GM19438 (cell line): ENCODE measurements around the gene ABCB1.
A peak's percentile ranks its signal among the peaks of the same experiment; 100 is the strongest.
"Not testable (repeated sequence)": the region's sequence is repeated elsewhere in the genome, so short reads cannot be mapped to it uniquely, and the experiment has no call there.

Experiments
- ATAC-seq: cut with Tn5 transposase; IDR thresholded peaks from one replicate; pipeline ENCODE4 v1.9.1; 2021; ENCODE audit warnings: low read depth; ENCODE audit not compliant: unreplicated experiment

Gene ABCB1

DNA sequence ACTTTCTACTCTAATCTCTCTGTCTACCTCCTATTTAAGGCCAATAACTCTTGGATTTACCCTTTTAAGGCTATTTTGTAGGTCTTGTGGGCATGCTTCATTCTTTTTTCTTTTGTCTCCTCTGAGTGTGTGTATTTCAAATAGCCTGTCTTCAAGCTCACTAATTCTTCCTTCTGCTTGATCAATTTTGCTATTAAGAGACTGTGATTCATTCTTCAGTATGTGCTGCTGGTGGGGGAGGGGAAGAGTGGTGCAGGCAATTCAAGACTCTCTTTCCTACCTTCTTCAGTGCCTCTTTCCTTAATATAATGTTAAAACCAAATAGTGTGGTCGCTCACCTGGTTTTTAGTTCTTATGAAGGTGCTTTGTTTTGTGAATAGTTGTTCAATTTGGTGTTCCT is 20.0 kb downstream of the ABCB1 start:
- ATAC-seq, result no peak

DNA sequence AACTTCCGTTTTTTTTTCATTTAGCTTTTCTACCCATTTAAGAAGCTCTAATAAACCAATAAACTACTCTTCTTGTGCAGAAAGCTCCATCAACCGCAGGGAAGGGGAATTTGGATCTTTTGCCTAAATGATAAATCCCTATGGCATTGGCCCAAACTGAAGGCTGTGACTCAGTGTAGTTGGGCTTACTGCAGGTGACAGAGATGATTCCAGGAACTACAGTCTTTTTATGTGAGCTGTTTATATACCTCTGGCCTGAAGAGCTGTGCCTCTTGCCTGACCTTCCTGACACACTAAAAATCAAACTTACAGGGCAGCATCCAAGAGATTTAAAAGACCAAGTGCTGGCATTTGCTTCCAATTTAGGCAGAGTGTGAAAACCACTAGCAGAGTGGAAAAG is 25.2 kb downstream of the ABCB1 start:
- no peak for ATAC-seq

DNA sequence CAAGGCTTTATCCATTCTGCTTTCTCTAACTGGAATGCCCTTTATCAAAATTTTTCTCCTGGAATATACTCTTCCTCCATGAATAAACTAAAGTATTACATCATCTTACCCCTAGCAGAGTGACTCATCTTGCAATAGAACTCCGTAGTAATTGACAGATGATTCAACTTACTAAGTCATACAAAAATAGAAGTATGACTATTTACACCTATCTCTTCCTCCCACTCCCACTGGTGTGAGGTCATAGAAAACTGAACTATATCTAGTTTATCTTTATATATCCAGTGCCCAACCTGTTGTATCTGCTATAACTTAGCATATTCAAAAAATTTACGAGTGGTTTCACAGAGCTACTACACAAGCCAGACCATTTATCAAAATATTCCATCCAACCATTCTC is 26.1 kb downstream of the ABCB1 start:
- ATAC-seq, result no peak

DNA sequence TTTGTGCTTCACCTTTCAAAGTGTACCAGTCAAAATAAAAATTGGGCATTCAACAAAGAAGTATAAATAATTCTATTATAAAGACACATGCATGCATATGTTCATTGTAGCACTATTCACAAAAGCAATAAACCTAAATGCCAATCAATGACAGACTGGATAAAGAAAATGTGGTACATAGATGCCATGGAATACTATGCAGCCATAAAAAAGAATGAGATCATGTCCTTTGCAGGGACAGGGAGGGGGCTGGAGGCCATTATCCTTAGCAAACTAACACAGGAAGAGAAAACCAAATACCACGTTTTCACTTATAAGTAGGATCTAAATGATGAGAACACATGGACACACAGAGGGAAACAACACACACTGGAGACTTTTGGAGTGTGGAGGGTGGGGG is 28.2 kb downstream of the ABCB1 start:
- ATAC-seq, result not testable (repeated sequence)

DNA sequence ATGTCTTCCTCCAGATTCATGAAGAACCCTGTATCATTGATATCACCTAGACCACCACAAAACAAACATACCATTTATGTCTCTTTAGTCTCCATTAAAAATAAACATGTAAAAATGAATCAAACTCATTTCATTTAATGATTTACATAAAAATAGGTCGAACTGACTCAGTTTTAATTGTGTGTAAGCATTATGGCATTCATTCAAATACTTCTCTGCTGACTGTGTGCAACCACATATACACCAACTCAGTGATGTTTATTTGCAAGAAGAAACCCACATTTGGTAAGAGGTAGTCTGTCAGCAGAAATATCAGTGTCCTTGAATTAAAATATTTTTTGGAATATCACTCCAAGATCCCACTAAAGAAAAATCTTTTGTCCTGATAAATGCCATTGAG is 30.5 kb downstream of the ABCB1 start:
- ATAC-seq, result no peak

DNA sequence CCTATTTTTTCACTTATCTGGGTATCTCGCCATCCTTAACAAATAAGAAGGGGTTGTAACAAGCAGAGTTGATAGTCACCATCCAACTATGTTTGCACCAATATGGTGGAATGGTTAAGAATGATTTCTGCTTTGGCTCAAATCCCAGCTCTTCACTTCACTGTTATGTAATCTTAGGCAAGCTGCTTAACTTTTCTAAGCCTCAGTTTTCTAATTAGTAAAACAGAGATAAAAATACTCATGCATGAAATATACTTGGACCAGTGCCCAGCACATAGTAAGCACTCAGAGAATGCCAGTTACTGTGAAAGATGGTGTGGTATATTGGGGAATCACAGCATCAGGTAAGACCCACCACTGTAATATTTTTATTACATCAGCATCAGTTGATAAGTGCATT is 33.6 kb downstream of the ABCB1 start:
- ATAC-seq, result no peak

DNA sequence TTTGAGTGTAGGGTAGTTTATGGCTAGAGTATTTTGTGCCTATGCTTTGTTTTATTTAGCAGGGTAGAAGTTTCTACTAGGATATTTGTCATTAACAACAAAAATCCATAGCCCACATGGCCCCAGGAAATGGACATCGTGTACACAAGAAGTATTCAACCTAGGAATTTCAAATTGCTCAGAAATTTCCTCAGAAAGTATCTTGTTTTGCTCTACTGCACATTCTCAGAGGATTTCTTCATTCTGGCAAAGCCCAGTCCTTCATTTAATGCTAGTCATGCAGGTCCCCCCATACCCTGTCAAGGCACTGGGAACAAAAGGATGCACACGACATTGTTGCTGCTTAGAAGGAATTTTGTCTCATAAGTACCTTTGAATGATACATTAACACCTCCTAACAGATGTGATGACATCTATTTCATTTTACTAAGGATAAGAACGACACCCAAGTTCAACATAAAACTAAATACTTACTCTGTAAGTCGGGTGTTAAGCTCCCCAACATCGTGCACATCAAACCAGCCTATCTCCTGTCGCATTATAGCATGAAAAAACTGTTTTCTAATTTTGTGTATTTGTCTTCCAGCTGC is 34.3 kb downstream of the ABCB1 start:
- ATAC-seq, result no peak

DNA sequence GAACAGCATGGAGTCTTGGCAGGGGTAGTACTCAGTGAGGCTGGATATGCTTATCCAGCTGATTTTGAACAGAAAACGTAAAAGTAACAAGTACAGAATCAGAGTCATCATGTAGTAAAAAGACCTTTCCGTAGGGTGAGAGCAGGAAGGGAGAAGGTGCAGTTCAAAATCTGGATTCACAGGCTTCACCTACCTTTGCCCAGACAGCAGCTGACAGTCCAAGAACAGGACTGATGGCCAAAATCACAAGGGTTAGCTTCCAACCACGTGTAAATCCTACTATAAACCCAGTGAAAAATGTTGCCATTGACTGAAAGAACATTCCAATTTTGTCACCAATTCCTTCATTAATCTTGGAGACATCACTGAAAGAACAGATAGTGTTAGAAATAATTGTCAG is 34.8 kb downstream of the ABCB1 start:
- ATAC-seq, result no peak

DNA sequence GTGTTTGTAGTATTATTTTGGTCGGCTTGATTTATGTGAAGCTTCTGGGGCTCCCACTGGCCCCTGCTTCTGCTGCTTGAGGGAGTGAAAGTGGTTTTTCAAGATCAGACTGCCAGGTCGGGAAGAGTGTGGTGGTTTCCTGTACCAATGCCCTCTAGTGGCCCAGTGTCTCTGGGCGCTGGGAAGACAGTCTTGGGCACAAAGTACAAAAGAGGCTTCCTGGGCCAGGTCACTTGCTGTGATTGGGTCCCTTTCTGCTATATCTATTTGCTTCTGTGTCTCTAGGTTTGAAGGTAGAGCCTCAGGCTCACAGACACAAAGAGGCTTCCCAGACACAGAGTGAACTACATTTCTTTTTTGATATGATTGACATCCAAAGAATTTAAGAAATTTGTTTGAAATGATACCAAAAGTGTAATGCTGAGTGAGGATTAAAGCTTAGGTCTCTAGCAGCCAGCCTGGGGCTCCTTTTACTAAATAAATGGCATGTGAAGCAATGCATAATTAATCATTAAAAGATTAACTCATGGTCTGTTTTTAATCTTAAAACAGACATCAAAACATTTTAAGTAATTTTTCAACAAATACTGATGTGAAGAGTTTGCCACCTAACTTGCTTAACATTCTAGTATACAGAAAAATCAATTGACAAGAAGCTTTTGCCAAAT is 36.3 kb downstream of the ABCB1 start:
- ATAC-seq, result peak; percentile 93

DNA sequence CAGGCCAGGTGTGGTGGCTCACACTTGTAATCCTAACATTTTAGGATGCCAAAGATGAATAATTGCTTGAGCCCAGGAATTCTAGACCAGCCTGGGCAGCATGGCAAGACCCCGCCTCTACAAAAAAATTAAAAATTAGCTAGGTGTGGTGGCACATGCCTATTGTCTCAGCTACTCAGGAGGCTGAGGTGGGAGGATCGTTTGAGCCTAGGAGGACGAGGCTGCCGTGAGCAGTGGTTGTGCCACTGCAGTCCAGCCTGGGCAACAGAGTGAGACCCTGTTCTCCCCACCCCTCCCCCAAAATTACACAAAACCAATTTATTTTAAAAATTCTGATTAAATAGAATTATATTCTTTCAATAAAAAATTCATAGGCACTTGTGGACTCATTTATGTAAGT is 39.0 kb downstream of the ABCB1 start:
- ATAC-seq, result no peak

DNA sequence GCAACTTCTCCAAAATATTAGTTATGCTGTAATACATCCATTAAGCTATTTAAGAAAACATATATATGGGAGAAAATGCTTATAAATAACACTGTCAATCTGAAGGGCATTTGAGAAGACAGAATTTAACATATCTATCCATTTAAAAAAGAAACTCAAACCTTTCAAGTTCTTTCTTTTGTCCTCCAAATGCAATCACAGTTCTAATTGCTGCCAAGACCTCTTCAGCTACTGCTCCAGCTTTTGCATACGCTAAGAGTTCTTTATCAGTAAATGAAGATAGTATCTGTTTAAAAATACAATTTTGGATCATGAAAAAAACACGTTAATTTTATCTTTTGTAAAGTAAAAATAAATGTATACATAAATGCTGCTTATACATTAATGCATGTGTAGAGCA is 39.6 kb downstream of the ABCB1 start:
- no peak for ATAC-seq

DNA sequence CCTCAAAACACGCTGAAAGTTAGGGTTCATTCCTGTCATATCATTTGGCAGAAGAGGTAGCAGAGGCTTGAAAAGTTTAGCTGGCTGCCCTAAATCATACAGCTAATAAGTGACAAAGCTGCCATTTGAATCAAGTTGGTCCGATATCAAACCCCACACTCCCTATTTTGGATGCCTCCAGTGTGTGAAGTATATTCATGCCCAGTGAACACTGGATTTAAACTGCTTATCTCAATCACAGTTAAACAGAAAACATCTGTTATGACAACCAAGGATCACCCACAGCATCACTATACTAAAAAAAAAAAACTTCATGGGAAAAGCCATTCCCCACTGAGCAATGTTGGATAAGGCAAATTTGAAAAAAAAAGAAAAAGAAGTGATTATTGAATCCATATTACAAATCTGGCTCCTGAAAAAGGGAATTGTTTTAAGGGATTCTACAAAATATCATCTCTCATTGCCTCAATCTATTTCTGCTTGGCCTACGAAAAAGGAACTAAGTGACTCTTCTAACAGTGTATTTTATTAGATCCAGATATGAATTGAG is 48.3 kb downstream of the ABCB1 start:
- no peak for ATAC-seq

DNA sequence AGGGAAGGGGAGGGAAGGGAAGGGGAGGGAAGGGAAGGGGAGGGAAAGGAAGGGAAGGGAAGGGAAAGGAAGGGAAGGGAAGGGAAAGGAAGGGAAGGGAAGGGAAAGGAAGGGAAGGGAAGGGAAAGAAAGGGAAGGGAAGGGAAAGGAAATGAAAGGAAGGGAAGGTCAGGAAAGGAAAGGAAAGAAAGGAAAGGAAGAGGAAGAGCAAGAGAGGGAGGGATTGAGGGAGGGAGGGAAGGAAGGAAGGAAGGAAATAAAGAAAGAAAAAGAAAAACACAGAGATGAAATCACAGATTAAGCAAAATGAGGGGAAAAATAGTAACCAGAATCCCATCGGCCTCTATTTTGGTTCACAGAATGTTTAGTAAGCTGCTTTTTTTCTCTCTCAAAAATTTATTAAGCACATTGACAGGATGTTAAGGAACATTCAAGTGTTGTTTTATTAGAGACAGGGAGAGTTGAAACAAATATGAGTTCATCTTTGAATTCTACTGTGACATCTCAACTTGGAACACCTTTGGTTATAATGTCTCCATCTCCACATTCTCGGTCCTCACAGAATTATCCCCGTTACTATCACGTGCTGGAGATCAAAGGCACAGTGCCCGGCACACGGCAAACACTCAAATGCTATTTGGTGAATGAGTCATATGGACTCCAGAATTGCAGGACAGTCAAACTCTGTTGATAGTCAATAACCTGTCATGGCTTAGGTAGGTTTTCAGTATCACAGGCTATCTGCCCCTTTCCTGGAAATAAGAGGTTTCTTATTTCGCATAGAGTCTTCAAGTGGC is 52.4 kb downstream of the ABCB1 start:
- ATAC-seq, result no peak

DNA sequence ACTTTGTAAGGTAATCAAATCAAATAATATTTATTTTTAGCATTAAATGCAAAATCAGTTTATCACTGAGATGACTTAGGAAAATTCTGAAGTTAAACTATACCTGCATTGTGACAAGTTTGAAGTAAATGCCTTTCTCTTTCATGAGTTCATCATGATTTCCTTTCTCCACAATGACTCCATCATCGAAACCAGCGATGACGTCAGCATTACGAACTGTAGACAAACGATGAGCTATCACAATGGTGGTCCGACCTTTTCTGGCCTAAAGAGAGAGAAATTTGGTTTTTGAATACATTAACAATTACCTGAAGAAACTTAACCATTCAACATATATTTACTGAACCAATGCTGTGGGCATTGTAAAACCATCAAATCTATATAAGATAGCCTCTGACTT is 54.9 kb downstream of the ABCB1 start:
- ATAC-seq, result no peak

DNA sequence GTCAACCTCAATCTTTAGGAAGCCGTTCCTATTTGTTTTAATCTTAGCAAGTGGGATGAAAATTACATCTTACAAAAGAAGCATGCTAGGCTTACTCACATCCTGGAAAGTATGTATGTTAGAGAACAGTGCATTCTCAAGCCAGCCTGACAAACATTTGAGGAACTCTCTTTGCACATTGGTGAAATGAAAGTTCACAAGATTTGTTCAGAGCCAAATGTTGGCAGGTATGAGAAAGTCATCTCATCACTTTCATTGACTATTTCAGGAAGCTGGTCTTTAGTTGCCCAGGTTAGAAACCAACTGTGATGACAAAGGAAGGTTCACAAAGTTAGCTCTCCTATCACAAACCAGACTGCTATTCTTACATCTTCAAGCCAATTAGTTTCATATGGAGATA is 57.1 kb downstream of the ABCB1 start:
- no peak for ATAC-seq

DNA sequence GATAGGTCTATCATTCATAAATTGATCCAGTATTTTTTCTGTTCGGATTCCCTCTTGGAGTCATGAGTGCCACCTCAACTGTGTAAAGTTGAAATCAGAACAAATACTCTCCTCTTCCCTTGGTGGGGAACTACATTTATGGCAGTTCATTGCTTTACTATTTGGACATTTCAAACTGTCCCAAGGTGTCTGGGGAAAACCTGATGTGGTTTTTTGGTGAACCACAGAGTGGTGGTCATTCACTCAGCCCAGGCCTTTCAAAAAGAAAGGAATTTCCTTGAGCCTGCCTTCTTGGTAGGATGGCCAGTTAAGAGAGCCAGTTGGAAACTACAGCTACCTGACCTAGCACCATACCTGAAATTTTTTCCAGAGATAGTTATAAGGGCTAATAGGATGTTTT is 59.0 kb downstream of the ABCB1 start:
- no peak for ATAC-seq

DNA sequence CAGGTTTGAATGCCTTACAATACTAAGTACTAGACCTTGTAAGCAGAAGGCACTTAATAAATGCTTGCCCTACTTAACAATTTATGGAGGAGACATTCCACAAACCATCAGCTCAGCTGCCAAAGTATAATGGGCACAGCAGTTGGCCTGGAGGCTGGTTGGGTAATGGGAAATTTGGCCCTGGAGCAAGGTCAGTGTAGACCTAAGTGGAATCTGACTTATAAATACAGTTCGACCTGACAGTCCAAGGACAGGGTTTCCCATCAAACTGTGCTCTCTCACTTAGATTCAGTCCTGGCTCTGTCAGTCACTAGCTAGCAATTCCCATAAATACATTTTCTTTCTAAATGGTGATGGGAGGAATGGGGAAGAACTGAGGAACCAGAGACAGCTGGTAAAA is 62.6 kb downstream of the ABCB1 start:
- ATAC-seq, result no peak

DNA sequence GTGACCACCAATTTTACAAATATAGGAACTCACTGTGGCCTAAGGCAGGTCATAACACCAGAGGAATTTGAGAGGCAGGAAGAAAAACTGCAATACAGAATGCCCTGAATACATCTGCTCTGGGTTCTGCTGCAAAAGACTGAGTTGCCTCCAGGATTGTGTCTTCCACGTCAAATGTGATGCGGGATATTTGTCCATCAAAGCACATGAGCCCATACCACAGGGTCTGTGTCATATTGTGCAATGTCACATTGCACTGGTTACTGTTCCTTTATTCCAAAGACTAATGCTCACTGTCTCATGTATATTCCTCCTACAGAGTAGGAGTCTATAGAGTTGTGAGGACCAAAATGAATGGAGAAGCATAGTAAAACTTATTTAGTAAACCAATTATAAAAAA is 66.6 kb downstream of the ABCB1 start:
- ATAC-seq, result no peak

DNA sequence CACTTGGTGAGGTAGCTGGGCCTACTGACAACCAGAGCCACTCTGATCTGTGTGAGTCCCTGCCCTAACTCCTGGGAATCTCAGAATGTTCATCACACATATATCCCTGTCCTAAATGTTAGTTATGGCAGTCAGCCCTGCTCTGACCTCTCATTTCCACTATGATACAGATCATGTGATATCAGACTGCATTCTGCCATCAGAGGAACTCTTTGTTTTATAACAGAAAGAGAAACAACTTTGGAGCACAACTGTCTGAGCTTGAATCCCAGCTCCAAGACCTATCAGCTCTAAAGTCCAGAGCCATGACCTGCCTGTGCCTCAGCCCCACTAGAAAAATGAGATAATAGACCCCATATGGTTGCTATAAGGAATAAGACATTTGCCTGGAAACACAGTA is 70.6 kb downstream of the ABCB1 start:
- ATAC-seq, result no peak

DNA sequence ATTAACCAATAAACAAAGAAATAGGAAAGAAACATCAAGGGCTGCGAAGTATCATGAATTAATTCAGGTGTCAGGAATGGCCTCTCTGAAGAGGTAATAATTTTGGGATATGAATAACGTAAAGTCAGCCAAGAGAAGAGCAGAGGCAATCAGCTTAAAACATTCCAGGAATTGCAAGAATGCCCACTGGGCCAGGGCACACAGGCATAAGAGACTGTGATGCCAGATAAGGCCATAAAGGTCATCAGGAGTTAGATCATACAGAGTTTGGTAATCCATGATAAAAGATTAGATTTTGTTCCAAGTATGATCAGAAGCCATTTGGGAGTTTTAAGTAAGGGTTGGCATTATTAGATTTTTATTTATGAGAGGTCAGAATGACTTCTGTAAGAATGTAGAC is 72.0 kb downstream of the ABCB1 start:
- no peak for ATAC-seq

DNA sequence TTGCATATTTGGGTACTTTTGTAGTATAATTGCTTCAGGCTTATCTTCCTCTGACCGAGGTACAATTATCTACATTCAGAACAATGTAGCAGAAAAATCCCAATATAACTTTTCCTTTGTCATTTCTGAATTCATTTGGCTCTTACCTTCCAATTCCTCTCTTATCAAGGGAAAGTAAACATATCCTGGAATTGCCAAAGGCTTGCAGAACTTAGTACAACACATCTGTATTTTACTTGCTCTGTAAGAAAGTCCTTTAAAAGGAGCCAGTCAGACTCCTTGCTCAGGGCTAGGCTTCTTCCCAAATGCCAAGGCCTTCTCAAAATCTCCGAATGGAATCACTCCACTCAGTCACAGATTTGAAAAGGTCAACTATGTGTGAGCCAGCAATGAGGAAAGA is 81.9 kb downstream of the ABCB1 start:
- ATAC-seq, result no peak

DNA sequence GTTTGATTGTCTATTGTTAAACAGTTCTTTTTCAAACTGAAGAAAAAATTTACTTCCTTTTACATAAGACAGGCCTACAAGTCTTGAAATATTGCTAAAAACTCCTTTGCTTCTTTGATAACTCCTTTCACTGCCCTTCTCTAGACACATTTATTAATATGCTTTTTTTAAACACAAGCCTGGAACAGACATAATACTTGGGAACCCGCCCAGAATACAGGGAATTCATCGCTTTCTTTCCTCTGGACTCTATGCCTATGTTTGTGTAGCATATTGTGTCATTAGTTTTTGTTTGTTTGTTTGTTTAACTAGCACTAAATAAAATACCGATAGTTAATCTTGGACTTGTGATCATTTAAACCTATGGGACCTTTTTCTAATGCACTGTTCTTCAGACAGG is 82.8 kb downstream of the ABCB1 start:
- no peak for ATAC-seq
